ENCODE measurements around the gene GRID2.

Gene GRID2

GRCh38 chr4:92406488-92406887 is 102.7 kb downstream of the GRID2 start:
- no peak for ATAC-seq
- TF ChIP-seq OSR1 (CRISPR knock-in tag; IDR thresholded peaks at IDR 0.05): no peak
- TF ChIP-seq, protein P1, sequence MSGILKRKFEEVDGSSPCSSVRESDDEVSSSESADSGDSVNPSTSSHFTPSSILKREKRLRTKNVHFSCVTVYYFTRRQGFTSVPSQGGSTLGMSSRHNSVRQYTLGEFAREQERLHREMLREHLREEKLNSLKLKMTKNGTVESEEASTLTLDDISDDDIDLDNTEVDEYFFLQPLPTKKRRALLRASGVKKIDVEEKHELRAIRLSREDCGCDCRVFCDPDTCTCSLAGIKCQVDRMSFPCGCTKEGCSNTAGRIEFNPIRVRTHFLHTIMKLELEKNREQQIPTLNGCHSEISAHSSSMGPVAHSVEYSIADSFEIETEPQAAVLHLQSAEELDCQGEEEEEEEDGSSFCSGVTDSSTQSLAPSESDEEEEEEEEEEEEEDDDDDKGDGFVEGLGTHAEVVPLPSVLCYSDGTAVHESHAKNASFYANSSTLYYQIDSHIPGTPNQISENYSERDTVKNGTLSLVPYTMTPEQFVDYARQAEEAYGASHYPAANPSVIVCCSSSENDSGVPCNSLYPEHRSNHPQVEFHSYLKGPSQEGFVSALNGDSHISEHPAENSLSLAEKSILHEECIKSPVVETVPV (CRISPR knock-in tag; IDR thresholded peaks at IDR 0.05): no peak
- TF ChIP-seq GLIS3 (CRISPR knock-in tag; IDR thresholded peaks at IDR 0.05): no peak
- TF ChIP-seq ZNF8 (CRISPR knock-in tag; IDR thresholded peaks at IDR 0.05): no peak
- no peak for TF ChIP-seq ISL1 (CRISPR knock-in tag; IDR thresholded peaks at IDR 0.05)
- no peak for TF ChIP-seq CSDC2 (CRISPR knock-in tag; IDR thresholded peaks at IDR 0.05)
- TF ChIP-seq, protein P2, sequence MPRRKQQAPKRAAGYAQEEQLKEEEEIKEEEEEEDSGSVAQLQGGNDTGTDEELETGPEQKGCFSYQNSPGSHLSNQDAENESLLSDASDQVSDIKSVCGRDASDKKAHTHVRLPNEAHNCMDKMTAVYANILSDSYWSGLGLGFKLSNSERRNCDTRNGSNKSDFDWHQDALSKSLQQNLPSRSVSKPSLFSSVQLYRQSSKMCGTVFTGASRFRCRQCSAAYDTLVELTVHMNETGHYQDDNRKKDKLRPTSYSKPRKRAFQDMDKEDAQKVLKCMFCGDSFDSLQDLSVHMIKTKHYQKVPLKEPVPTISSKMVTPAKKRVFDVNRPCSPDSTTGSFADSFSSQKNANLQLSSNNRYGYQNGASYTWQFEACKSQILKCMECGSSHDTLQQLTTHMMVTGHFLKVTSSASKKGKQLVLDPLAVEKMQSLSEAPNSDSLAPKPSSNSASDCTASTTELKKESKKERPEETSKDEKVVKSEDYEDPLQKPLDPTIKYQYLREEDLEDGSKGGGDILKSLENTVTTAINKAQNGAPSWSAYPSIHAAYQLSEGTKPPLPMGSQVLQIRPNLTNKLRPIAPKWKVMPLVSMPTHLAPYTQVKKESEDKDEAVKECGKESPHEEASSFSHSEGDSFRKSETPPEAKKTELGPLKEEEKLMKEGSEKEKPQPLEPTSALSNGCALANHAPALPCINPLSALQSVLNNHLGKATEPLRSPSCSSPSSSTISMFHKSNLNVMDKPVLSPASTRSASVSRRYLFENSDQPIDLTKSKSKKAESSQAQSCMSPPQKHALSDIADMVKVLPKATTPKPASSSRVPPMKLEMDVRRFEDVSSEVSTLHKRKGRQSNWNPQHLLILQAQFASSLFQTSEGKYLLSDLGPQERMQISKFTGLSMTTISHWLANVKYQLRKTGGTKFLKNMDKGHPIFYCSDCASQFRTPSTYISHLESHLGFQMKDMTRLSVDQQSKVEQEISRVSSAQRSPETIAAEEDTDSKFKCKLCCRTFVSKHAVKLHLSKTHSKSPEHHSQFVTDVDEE (CRISPR knock-in tag; IDR thresholded peaks at IDR 0.05): no peak
- TF ChIP-seq SNAI2 (CRISPR knock-in tag; IDR thresholded peaks at IDR 0.05): no peak
- TF ChIP-seq TCF4 (CRISPR knock-in tag; IDR thresholded peaks at IDR 0.05; ENCODE audit: borderline replicate concordance): no peak
- no peak for TF ChIP-seq ARNTL (CRISPR knock-in tag; IDR thresholded peaks at IDR 0.05; ENCODE audit: borderline replicate concordance, low read depth)
- TF ChIP-seq ZC3H10 (CRISPR knock-in tag; IDR thresholded peaks at IDR 0.05): no peak
- no peak for TF ChIP-seq POU6F1 (CRISPR knock-in tag; IDR thresholded peaks at IDR 0.05; ENCODE audit: borderline replicate concordance, low read depth)
- no peak for TF ChIP-seq BACH2 (CRISPR knock-in tag; IDR thresholded peaks at IDR 0.05; ENCODE audit: borderline replicate concordance)
- no peak for TF ChIP-seq PATZ1 (CRISPR knock-in tag; IDR thresholded peaks at IDR 0.05; ENCODE audit: borderline replicate concordance)

- no peak for ATAC-seq
- no peak for TF ChIP-seq RARB (CRISPR knock-in tag; IDR thresholded peaks at IDR 0.05)
- TF ChIP-seq CSDC2 (CRISPR knock-in tag; IDR thresholded peaks at IDR 0.05): no peak
- no peak for TF ChIP-seq SNAI2 (CRISPR knock-in tag; IDR thresholded peaks at IDR 0.05)
- TF ChIP-seq ZNF565 (CRISPR knock-in tag; conservative IDR thresholded peaks at IDR 0.05; ENCODE audit: low read depth): no peak
- no peak for TF ChIP-seq TCF4 (CRISPR knock-in tag; IDR thresholded peaks at IDR 0.05; ENCODE audit: borderline replicate concordance)
- TF ChIP-seq OSR1 (CRISPR knock-in tag; IDR thresholded peaks at IDR 0.05): no peak
- no peak for TF ChIP-seq ESRRG (CRISPR knock-in tag; IDR thresholded peaks at IDR 0.05)
- TF ChIP-seq, protein P3, sequence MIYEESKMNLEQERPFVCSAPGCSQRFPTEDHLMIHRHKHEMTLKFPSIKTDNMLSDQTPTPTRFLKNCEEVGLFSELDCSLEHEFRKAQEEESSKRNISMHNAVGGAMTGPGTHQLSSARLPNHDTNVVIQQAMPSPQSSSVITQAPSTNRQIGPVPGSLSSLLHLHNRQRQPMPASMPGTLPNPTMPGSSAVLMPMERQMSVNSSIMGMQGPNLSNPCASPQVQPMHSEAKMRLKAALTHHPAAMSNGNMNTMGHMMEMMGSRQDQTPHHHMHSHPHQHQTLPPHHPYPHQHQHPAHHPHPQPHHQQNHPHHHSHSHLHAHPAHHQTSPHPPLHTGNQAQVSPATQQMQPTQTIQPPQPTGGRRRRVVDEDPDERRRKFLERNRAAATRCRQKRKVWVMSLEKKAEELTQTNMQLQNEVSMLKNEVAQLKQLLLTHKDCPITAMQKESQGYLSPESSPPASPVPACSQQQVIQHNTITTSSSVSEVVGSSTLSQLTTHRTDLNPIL (CRISPR knock-in tag; IDR thresholded peaks at IDR 0.05; ENCODE audit: low read depth): no peak
- no peak for TF ChIP-seq ISL1 (CRISPR knock-in tag; IDR thresholded peaks at IDR 0.05)
- no peak for TF ChIP-seq ZC3H10 (CRISPR knock-in tag; IDR thresholded peaks at IDR 0.05)
- no peak for TF ChIP-seq ZFP30 (CRISPR knock-in tag; IDR thresholded peaks at IDR 0.05)
- no peak for TF ChIP-seq ZNF70 (CRISPR knock-in tag; IDR thresholded peaks at IDR 0.05)
- TF ChIP-seq PPARA (CRISPR knock-in tag; IDR thresholded peaks at IDR 0.05; ENCODE audit: borderline replicate concordance): no peak
- TF ChIP-seq TOX (CRISPR knock-in tag; IDR thresholded peaks at IDR 0.05; ENCODE audit: borderline replicate concordance): no peak
- TF ChIP-seq, protein P1 (CRISPR knock-in tag; IDR thresholded peaks at IDR 0.05): no peak
- no peak for TF ChIP-seq ZNF8 (CRISPR knock-in tag; IDR thresholded peaks at IDR 0.05)
- no peak for TF ChIP-seq ZFP3 (CRISPR knock-in tag; IDR thresholded peaks at IDR 0.05)
- no peak for TF ChIP-seq PATZ1 (CRISPR knock-in tag; IDR thresholded peaks at IDR 0.05; ENCODE audit: borderline replicate concordance)
Observed at GRCh38 chr4:92421920-92422319, 118.2 kb downstream of the GRID2 start.

Measured in SK-N-SH treated with all-trans-retinoic acid at 6 μM for 48 hours (cell line).